ENCODE measurements around the gene UNC13B. TPM values are rescaled to one million over a fixed set of nuclear protein-coding genes. Genes with fewer than 3 reads are reported as not detected.
A peak's percentile ranks its signal among the peaks of the same experiment; 100 is the strongest.

The UNC13B gene
- total and polyA plus RNA-seq, 2 donors (not counting 3 experiments of a cell fraction or from before 2014, with no cell fraction given), result 30.1 to 46.2 TPM

- Histone ChIP-seq H3K27me3 (ENCODE audit: control insufficient read depth in 2 of 2, insufficient read depth in 2 of 2, low read length in 2 of 2) (no peaks in the 10 kb centered on the region), H3K4me2 (ENCODE audit: insufficient read depth, low read length) (no peak overlapping the region), H3K9me1 (replicated peaks; ENCODE audit: control insufficient read depth, extremely low read depth, insufficient read depth, low read length) (no peaks in the 10 kb centered on the region), H2AFZ (ENCODE audit: low read depth, low read length) (no peak overlapping the region), H3K4me1 (ENCODE audit: control insufficient read depth, extremely low read depth, insufficient read depth, low read length) (no peaks in the 10 kb centered on the region), H3K9ac (replicated peaks; ENCODE audit: extremely low read depth, insufficient read depth, low read length) (no peak overlapping the region), H3K27ac (ENCODE audit: insufficient read depth, low read depth, low read length) (no peak overlapping the region), H3K36me3 (ENCODE audit: control insufficient read depth in 2 of 2, extremely low read depth in 1 of 2, insufficient read depth in 2 of 2, low read length in 2 of 2) (peaks cover 9 to 13% of the 10 kb centered on the region in 2 experiments), H3K4me3 (replicated peaks in 1 of 3; ENCODE audit: insufficient read depth in 1 of 3, low read depth in 1 of 3, low read length in 3 of 3) (no peak overlapping the region), H4K20me1 (replicated peaks; ENCODE audit: control insufficient read depth, extremely low read depth, insufficient read depth, low read length) (no peaks in the 10 kb centered on the region), H3K9me3 (replicated peaks; ENCODE audit: control insufficient read depth, insufficient read depth, low read length) (no peaks in the 10 kb centered on the region), H3K79me2 (ENCODE audit: control insufficient read depth, insufficient read depth, low read length) (no peaks in the 10 kb centered on the region)
- ChIA-PET CTCF (no interaction called here), POLR2A (no interaction called here)
- DNase-seq (ENCODE audit: low read depth, low spot score) (no peak), FAIRE-seq (no peak)
- no TSS peak for BruUV-seq (replicated peaks)
- no peak for TF ChIP-seq JUN (IDR thresholded peaks at IDR 0.05; ENCODE audit: borderline replicate concordance, insufficient read depth, insufficient read length, low read depth)
- intact Hi-C loops (cut with micrococcal nuclease), result no loop called here
- dilution Hi-C loops (cut with MboI; ENCODE audit: extremely low pct_ligation_motif_present, low sequenced_read_pairs), result no loop called here
These were observed 218.8 kb downstream of the UNC13B start for GRCh38 chr9:35380619-35381018.

DNA sequence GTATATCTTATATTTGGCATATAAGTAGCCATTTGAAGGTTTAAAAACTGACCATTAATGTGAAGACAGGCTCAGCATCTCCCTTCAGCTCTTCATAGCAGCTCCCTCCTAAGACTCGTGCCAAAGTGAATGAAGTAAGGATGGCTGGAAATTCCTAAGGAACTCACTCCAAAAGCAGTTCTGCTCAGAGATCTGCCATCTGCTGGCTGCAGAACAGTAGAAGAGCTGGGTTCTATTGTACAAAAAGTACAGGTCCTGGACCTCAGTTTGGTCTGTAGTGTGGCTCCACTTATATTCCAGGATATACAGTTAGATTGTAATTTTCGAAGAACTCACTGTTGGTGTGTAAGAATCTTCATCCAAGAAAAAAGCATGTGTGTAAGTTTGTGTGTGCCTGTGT lies 223.2 kb downstream of the UNC13B start:
- H3K4me3 ChIP-seq (replicated peaks in 1 of 3; ENCODE audit: insufficient read depth in 1 of 3, low read depth in 1 of 3, low read length in 3 of 3), result no peak overlapping the region
- TF ChIP-seq CTCF (IDR thresholded peaks at IDR 0.05; ENCODE audit: extremely low read depth in 1 of 2, insufficient read depth in 1 of 2, low read depth in 1 of 2, low read length in 2 of 2), result peak; percentile 10 to 48
- no peak for TF ChIP-seq MAX (IDR thresholded peaks at IDR 0.05; ENCODE audit: insufficient read depth, insufficient read length)
- TF ChIP-seq FOS (IDR thresholded peaks at IDR 0.05; ENCODE audit: borderline replicate concordance, insufficient read depth, low read length), result no peak
- TF ChIP-seq EZH2 (IDR thresholded peaks at IDR 0.05; ENCODE audit: borderline replicate concordance, low read depth, low read length, severe bottlenecking), result no peak
- TF ChIP-seq JUN (IDR thresholded peaks at IDR 0.05; ENCODE audit: borderline replicate concordance, insufficient read depth, insufficient read length, low read depth), result no peak
- no peak for TF ChIP-seq MYC (IDR thresholded peaks at IDR 0.05; ENCODE audit: low read depth, low read length)
- no peak for TF ChIP-seq GATA2 (IDR thresholded peaks at IDR 0.05; ENCODE audit: insufficient read depth, insufficient read length, low read depth, low read length)
- no peak for TF ChIP-seq POLR2A (IDR thresholded peaks at IDR 0.05; ENCODE audit: low read depth, low read length)
- peaks cover 13 to 18% of the 10 kb centered on the region in 2 experiments for H3K36me3 ChIP-seq (ENCODE audit: control insufficient read depth in 2 of 2, extremely low read depth in 1 of 2, insufficient read depth in 2 of 2, low read length in 2 of 2)
- H3K27ac ChIP-seq (ENCODE audit: insufficient read depth, low read depth, low read length), result no peak overlapping the region
- peaks cover 2% of the 10 kb centered on the region for H3K9me1 ChIP-seq (replicated peaks; ENCODE audit: control insufficient read depth, extremely low read depth, insufficient read depth, low read length)
- BruUV-seq (replicated peaks), result no TSS peak
- H4K20me1 ChIP-seq (replicated peaks; ENCODE audit: control insufficient read depth, extremely low read depth, insufficient read depth, low read length), result no peaks in the 10 kb centered on the region
- FAIRE-seq, result peak; percentile 63
- intact Hi-C loops (cut with micrococcal nuclease) (loop anchor here (2.0 kb wide), 1 partner anchor 268 kb away; no protein-coding TSS in a partner anchor), dilution Hi-C loops (cut with MboI; ENCODE audit: extremely low pct_ligation_motif_present, low sequenced_read_pairs) (no loop called here)
- H3K9ac ChIP-seq (replicated peaks; ENCODE audit: extremely low read depth, insufficient read depth, low read length), result no peak overlapping the region
- no peak overlapping the region for H3K4me2 ChIP-seq (ENCODE audit: insufficient read depth, low read length)
- CTCF ChIA-PET, result interaction anchor here (0.5 to 3.8 kb wide), 36 partner anchors 9 to 485 kb away, joined by 3 to 62 read pairs (median 4); partner anchors contain the start of genes ATOSB, STOML2 and UNC13B
- H3K27me3 ChIP-seq (ENCODE audit: control insufficient read depth in 2 of 2, insufficient read depth in 2 of 2, low read length in 2 of 2), result no peaks in the 10 kb centered on the region
- POLR2A ChIA-PET, result no interaction called here
- H3K4me1 ChIP-seq (ENCODE audit: control insufficient read depth, extremely low read depth, insufficient read depth, low read length), result no peaks in the 10 kb centered on the region
- no peaks in the 10 kb centered on the region for H3K79me2 ChIP-seq (ENCODE audit: control insufficient read depth, insufficient read depth, low read length)
- H3K9me3 ChIP-seq (replicated peaks; ENCODE audit: control insufficient read depth, insufficient read depth, low read length), result no peaks in the 10 kb centered on the region
- no peak overlapping the region for H2AFZ ChIP-seq (ENCODE audit: low read depth, low read length)
- DNase-seq (ENCODE audit: low read depth, low spot score), result peak; percentile 52

Data from endothelial cell of umbilical vein (primary cell).